Testis (tissue), 2 donors: ENCODE measurements around the gene PCBP3.

Source experiments
- POLR2A ChIP-seq: fragments of 450-650 bp; IDR thresholded peaks from one replicate; pipeline ENCODE4 v1.6.1; 2017; ENCODE audit warnings: antibody characterized with exemption, mild to moderate bottlenecking, moderate library complexity
- TF ChIP-seq, protein P1 (sequence below), 3 experiments: fragments of 450-650 bp in 2 of 3; fragments of 200-600 bp in 1 of 3; sonication (generic) in 1 of 3; IDR thresholded peaks; one replicate each; pipeline ENCODE4 v1.5.1; 2016 to 2019; ENCODE audit warnings: antibody characterized with exemption in 3 of 3, mild to moderate bottlenecking in 2 of 3, moderate library complexity in 1 of 3

DNA sequence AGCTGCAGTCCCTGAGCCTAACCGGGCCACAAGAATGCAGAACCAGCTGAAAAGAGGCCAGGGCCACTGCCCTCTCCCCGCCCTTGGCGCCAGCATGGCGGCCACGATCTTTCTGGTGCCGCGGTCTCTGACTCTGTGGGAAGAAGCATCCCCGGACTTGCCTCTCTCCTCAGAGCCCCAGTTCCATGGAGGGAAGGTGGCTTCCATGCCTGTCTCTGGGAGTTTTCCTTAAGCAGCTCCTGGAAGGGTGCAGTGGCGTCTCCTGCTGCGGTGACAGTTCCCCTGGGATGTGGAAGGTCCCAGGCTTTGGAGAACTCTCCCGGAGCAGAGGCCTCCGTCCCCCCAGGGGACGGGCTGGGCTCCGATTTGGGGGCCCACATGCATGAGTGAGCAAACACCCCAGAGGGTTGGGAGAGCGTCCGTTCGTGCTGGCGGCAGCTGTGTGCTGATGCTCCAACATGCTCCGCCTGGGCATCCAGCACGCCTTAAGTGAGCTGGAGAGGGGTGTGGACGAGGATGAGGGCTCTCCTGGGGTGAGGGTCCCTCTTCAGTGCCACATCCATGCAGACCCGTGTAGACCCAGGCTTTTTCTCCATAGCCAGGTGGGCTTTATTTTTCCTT is 228.2 kb downstream of the PCBP3 start:
- TF ChIP-seq, protein P1, sequence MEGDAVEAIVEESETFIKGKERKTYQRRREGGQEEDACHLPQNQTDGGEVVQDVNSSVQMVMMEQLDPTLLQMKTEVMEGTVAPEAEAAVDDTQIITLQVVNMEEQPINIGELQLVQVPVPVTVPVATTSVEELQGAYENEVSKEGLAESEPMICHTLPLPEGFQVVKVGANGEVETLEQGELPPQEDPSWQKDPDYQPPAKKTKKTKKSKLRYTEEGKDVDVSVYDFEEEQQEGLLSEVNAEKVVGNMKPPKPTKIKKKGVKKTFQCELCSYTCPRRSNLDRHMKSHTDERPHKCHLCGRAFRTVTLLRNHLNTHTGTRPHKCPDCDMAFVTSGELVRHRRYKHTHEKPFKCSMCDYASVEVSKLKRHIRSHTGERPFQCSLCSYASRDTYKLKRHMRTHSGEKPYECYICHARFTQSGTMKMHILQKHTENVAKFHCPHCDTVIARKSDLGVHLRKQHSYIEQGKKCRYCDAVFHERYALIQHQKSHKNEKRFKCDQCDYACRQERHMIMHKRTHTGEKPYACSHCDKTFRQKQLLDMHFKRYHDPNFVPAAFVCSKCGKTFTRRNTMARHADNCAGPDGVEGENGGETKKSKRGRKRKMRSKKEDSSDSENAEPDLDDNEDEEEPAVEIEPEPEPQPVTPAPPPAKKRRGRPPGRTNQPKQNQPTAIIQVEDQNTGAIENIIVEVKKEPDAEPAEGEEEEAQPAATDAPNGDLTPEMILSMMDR (IDR thresholded peaks at IDR 0.05), result no peak
- TF ChIP-seq POLR2A, result no peak
